ENCODE data around the gene HOXA6. TPM values are rescaled to one million over a fixed set of nuclear protein-coding genes. Genes with fewer than 3 reads are reported as not detected.
A peak's percentile ranks its signal among the peaks of the same experiment; 100 is the strongest.

HOXA6 gene
- total and polyA plus RNA-seq, 2 donors (not counting 1 experiment from before 2014, with no cell fraction given), result 0.18 to 0.49 TPM

DNA sequence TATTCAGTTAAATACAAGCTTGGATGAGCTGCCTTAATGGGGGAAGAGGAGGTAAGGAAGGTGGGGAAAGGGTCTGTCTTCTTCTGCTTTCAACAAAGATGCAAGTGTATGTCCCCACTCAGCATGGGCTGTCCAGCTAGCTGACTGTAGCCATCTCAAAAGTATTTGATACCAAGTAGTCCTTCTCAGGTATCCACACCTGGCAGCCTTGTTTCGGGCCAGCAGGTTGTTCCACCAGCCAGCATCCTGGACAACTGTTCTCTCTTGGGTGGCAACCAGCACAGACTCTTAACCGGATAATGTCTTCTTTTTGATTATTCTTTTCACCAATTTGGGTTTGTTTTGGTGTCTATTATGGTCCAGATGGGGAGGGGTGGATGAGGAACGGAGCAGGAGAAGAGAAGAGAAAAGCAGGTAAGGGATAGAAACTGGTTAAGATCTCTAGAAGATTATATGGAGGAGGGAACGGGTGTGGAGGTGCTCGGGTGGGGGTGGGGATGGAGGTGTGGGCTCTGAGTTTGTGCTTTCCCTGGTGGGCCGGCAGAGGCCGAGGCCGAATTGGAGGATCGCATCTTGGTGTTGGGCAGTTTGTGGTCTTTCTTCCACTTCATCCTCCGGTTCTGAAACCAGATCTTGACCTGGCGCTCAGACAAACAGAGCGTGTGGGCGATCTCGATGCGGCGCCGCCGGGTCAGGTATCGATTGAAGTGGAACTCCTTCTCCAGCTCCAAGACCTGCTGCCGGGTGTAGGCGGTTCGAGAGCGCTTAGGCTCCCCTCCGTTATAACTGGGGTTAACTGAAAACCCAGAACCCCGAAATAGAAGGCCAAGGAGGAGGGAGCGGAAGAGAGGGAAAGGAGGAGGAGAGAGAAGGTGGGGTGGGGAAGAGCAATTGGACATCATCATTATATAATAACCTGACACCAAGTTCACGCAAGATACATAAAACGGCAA lies 18.5 kb downstream of the HOXA6 start:
- Histone ChIP-seq H3K36me3 (replicated peaks in 1 of 2; ENCODE audit: control extremely low read depth in 1 of 2, control insufficient read depth in 1 of 2, extremely low read depth in 1 of 2, insufficient read depth in 2 of 2, low read length in 1 of 2) (no peaks in the 10 kb centered on the region), H3K79me2 (ENCODE audit: control insufficient read depth, insufficient read depth, low read length) (no peaks in the 10 kb centered on the region), H3K9ac (ENCODE audit: low read length) (no peak overlapping the region), H3K9me3 (ENCODE audit: control extremely low read depth in 1 of 3, control insufficient read depth in 2 of 3, insufficient read depth in 1 of 3, low read length in 2 of 3) (peaks cover 0 to 13% (median 0%) of the 10 kb centered on the region in 3 donors), H3K4me1 (ENCODE audit: control insufficient read depth in 2 of 2, insufficient read depth in 2 of 2, low read length in 2 of 2) (no peaks in the 10 kb centered on the region), H3K27ac (ENCODE audit: low read length in 2 of 2) (no peak overlapping the region), H4K20me1 (ENCODE audit: control insufficient read depth, insufficient read depth, low read length, poor library complexity, severe bottlenecking) (no peaks in the 10 kb centered on the region), H3K27me3 (replicated peaks in 1 of 4; ENCODE audit: control extremely low read depth in 1 of 4, control insufficient read depth in 3 of 4, insufficient read depth in 4 of 4, low read length in 3 of 4) (peaks cover 0 to 9% (median 4%) of the 10 kb centered on the region in 4 experiments), H3K4me2 (replicated peaks; ENCODE audit: low read depth, low read length, poor library complexity, severe bottlenecking) (no peak overlapping the region), H3K4me3 (ENCODE audit: control extremely low read depth in 1 of 5, extremely low read depth in 1 of 5, insufficient read depth in 1 of 5, low read depth in 2 of 5, low read length in 4 of 5) (no peak overlapping the region), H2AFZ (ENCODE audit: insufficient read depth, low read depth, low read length, poor library complexity, severe bottlenecking) (no peak overlapping the region)
- WGBS (ENCODE audit: insufficient coverage), result 97% methylated on average over 25 of the region's 28 CpGs
- H3K27ac Mint-ChIP-seq, result no peak overlapping the region
- ChIA-PET CTCF (interaction anchor here (0.9 kb wide), 1 partner anchor 12 kb away, joined by 4 read pairs; no protein-coding TSS in a partner anchor), POLR2A (no interaction called here)
- DNase-seq (no peak), ATAC-seq (ENCODE audit: low read depth) (no peak)
- intact Hi-C loops (cut with micrococcal nuclease), result no loop called here
- H3K4me1 Mint-ChIP-seq, result no peaks in the 10 kb centered on the region
- H3K4me3 Mint-ChIP-seq, result peak overlapping the region; percentile 50
- peaks cover 2% of the 10 kb centered on the region for H3K9me3 Mint-ChIP-seq (ENCODE audit: insufficient read depth)
- peaks cover 63% of the 10 kb centered on the region for H3K27me3 Mint-ChIP-seq
- TF ChIP-seq, protein P1, sequence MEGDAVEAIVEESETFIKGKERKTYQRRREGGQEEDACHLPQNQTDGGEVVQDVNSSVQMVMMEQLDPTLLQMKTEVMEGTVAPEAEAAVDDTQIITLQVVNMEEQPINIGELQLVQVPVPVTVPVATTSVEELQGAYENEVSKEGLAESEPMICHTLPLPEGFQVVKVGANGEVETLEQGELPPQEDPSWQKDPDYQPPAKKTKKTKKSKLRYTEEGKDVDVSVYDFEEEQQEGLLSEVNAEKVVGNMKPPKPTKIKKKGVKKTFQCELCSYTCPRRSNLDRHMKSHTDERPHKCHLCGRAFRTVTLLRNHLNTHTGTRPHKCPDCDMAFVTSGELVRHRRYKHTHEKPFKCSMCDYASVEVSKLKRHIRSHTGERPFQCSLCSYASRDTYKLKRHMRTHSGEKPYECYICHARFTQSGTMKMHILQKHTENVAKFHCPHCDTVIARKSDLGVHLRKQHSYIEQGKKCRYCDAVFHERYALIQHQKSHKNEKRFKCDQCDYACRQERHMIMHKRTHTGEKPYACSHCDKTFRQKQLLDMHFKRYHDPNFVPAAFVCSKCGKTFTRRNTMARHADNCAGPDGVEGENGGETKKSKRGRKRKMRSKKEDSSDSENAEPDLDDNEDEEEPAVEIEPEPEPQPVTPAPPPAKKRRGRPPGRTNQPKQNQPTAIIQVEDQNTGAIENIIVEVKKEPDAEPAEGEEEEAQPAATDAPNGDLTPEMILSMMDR (IDR thresholded peaks at IDR 0.05), result no peak
- TF ChIP-seq EZH2 (IDR thresholded peaks at IDR 0.05; ENCODE audit: borderline replicate concordance, insufficient read depth, low read depth, low read length, poor library complexity, severe bottlenecking), result no peak

DNA sequence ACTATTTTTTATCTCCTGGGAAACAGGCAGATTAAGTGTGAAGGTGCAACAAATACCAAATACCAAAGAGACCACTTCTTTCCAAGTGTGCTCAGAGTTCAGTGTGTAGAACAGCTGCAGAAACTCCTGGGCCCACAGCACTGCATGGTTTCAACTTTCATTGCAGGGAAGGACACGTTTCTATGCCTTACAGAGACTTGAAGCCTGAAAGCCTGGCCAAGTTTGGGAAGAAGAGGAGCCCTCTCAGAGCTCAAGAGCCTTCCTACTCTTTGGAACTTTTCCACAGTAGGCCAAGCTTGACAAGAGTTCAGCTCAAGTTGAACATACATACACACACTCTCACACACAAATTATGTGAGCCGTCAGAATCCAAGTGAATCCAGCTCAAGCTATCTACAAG lies 19.5 kb downstream of the HOXA6 start:
- ChIA-PET POLR2A (no interaction called here), CTCF (interaction anchor here (0.9 kb wide), 1 partner anchor 13 kb away, joined by 4 read pairs; no protein-coding TSS in a partner anchor)

More for the DNA sequence above, 19.5 kb downstream of the HOXA6 start:
- H3K9ac ChIP-seq (ENCODE audit: low read length), result no peak overlapping the region
- no peak for TF ChIP-seq EZH2 (IDR thresholded peaks at IDR 0.05; ENCODE audit: borderline replicate concordance, insufficient read depth, low read depth, low read length, poor library complexity, severe bottlenecking)
- TF ChIP-seq, protein P1 (IDR thresholded peaks at IDR 0.05), result no peak
- peaks cover 0 to 7% (median 3%) of the 10 kb centered on the region in 4 experiments for H3K27me3 ChIP-seq (replicated peaks in 1 of 4; ENCODE audit: control extremely low read depth in 1 of 4, control insufficient read depth in 3 of 4, insufficient read depth in 4 of 4, low read length in 3 of 4)
- no peak overlapping the region for H3K27ac Mint-ChIP-seq
- no peaks in the 10 kb centered on the region for H3K4me1 ChIP-seq (ENCODE audit: control insufficient read depth in 2 of 2, insufficient read depth in 2 of 2, low read length in 2 of 2)
- no peak for ATAC-seq (ENCODE audit: low read depth)
- 80% methylated on average over 1 of the region's 2 CpGs for WGBS (ENCODE audit: insufficient coverage)
- H3K36me3 ChIP-seq (replicated peaks in 1 of 2; ENCODE audit: control extremely low read depth in 1 of 2, control insufficient read depth in 1 of 2, extremely low read depth in 1 of 2, insufficient read depth in 2 of 2, low read length in 1 of 2), result no peaks in the 10 kb centered on the region
- H3K4me1 Mint-ChIP-seq, result no peaks in the 10 kb centered on the region
- H3K9me3 ChIP-seq (ENCODE audit: control extremely low read depth in 1 of 3, control insufficient read depth in 2 of 3, insufficient read depth in 1 of 3, low read length in 2 of 3), result peaks cover 0 to 13% (median 0%) of the 10 kb centered on the region in 3 donors
- no peak overlapping the region for H3K27ac ChIP-seq (ENCODE audit: low read length in 2 of 2)
- no peak for DNase-seq
- no peak overlapping the region for H3K4me3 ChIP-seq (ENCODE audit: control extremely low read depth in 1 of 5, extremely low read depth in 1 of 5, insufficient read depth in 1 of 5, low read depth in 2 of 5, low read length in 4 of 5)
- H3K27me3 Mint-ChIP-seq, result peaks cover 55% of the 10 kb centered on the region
- intact Hi-C loops (cut with micrococcal nuclease), result no loop called here
- peaks cover 2% of the 10 kb centered on the region for H3K9me3 Mint-ChIP-seq (ENCODE audit: insufficient read depth)
- H2AFZ ChIP-seq (ENCODE audit: insufficient read depth, low read depth, low read length, poor library complexity, severe bottlenecking), result no peak overlapping the region
- H3K4me2 ChIP-seq (replicated peaks; ENCODE audit: low read depth, low read length, poor library complexity, severe bottlenecking), result no peak overlapping the region
- no peaks in the 10 kb centered on the region for H4K20me1 ChIP-seq (ENCODE audit: control insufficient read depth, insufficient read depth, low read length, poor library complexity, severe bottlenecking)
- H3K4me3 Mint-ChIP-seq, result peak overlapping the region; percentile 34
- H3K79me2 ChIP-seq (ENCODE audit: control insufficient read depth, insufficient read depth, low read length), result no peaks in the 10 kb centered on the region

Data from B cell (primary cell).